ENCODE measurements around the gene MDM4. TPM values are rescaled to one million over a fixed set of nuclear protein-coding genes. Genes with fewer than 3 reads are reported as not detected.

MDM4 gene
- total RNA-seq, 1 donor from 2014 or later = 127 TPM

GRCh38 chr1:204545881-204546280 is 29.7 kb downstream of the MDM4 start:
- DNase-seq (ENCODE audit: low spot score, unreplicated experiment) = no peak
- Mint-ChIP-seq H3K9me3 (ENCODE audit: low read depth) (no peaks in the 10 kb centered on the region), H3K27me3 (no peaks in the 10 kb centered on the region), H3K36me3 (ENCODE audit: insufficient read depth) (peaks cover 44% of the 10 kb centered on the region), H3K27ac (no peak overlapping the region), H3K4me3 (ENCODE audit: low read depth) (no peak overlapping the region), H3K4me1 (ENCODE audit: low read depth) (no peaks in the 10 kb centered on the region)
- TF ChIP-seq, protein P1, sequence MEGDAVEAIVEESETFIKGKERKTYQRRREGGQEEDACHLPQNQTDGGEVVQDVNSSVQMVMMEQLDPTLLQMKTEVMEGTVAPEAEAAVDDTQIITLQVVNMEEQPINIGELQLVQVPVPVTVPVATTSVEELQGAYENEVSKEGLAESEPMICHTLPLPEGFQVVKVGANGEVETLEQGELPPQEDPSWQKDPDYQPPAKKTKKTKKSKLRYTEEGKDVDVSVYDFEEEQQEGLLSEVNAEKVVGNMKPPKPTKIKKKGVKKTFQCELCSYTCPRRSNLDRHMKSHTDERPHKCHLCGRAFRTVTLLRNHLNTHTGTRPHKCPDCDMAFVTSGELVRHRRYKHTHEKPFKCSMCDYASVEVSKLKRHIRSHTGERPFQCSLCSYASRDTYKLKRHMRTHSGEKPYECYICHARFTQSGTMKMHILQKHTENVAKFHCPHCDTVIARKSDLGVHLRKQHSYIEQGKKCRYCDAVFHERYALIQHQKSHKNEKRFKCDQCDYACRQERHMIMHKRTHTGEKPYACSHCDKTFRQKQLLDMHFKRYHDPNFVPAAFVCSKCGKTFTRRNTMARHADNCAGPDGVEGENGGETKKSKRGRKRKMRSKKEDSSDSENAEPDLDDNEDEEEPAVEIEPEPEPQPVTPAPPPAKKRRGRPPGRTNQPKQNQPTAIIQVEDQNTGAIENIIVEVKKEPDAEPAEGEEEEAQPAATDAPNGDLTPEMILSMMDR (IDR thresholded peaks at IDR 0.05; ENCODE audit: unreplicated experiment) = no peak

DNA sequence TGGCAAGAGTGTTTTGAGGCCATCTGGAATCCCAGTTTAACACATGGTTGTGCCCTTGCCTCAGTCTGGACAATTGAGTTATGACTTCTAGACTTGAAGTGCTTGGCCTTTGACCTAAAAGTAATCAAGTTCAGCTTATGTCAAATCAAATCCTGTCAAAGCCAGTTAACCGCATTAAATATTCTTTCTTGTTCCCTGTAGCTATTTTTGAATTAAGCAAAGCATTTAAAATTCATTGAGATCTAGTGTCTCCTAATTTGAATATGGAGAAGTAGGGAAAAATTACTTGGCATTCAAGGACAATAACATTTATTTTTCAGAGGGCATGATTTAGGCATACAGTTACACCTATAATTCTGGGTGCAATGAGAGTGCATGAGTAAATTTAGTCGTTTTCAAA is 32.1 kb downstream of the MDM4 start:
- no peak for DNase-seq (ENCODE audit: low spot score, unreplicated experiment)
- Mint-ChIP-seq H3K4me3 (ENCODE audit: low read depth) (no peak overlapping the region), H3K9me3 (ENCODE audit: low read depth) (no peaks in the 10 kb centered on the region), H3K36me3 (ENCODE audit: insufficient read depth) (peaks cover 40% of the 10 kb centered on the region), H3K4me1 (ENCODE audit: low read depth) (no peaks in the 10 kb centered on the region), H3K27ac (no peak overlapping the region), H3K27me3 (no peaks in the 10 kb centered on the region)
- TF ChIP-seq, protein P1 (IDR thresholded peaks at IDR 0.05; ENCODE audit: unreplicated experiment) = no peak

- H3K27ac Mint-ChIP-seq = no peak overlapping the region
- H3K36me3 Mint-ChIP-seq (ENCODE audit: insufficient read depth) = peaks cover 33% of the 10 kb centered on the region
- H3K4me1 Mint-ChIP-seq (ENCODE audit: low read depth) = peaks cover 3% of the 10 kb centered on the region
- no peak for DNase-seq (ENCODE audit: low spot score, unreplicated experiment)
- TF ChIP-seq, protein P1 (IDR thresholded peaks at IDR 0.05; ENCODE audit: unreplicated experiment) = no peak
- no peak overlapping the region for H3K4me3 Mint-ChIP-seq (ENCODE audit: low read depth)
- H3K27me3 Mint-ChIP-seq = no peaks in the 10 kb centered on the region
- H3K9me3 Mint-ChIP-seq (ENCODE audit: low read depth) = no peaks in the 10 kb centered on the region
Observed at GRCh38 chr1:204549313-204549712, 33.1 kb downstream of the MDM4 start.

DNA sequence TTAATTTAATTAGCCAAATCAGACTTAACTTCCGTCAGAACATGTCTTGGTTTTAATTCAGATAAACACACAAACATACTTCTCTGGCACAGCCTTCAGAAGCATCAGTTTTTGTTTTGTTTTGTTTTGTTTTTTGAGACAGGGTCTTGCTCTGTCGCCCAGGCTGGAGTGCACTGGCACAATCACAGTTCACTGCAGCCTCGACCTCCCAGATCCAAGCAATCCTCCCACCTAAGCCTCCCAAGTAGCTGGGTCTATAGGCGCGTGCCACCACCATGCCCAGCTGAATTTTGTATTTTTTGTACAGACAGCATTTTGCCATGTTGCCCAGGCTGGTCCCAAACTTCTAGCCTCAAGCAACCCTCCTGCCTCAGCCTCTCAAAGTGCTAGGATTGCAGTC is 34.7 kb downstream of the MDM4 start:
- H3K36me3 Mint-ChIP-seq (ENCODE audit: insufficient read depth) = peaks cover 32% of the 10 kb centered on the region
- TF ChIP-seq, protein P1 (IDR thresholded peaks at IDR 0.05; ENCODE audit: unreplicated experiment) = no peak
- peaks cover 4% of the 10 kb centered on the region for H3K4me1 Mint-ChIP-seq (ENCODE audit: low read depth)
- H3K27me3 Mint-ChIP-seq = no peaks in the 10 kb centered on the region
- no peak for DNase-seq (ENCODE audit: low spot score, unreplicated experiment)
- H3K4me3 Mint-ChIP-seq (ENCODE audit: low read depth) = no peak overlapping the region
- H3K27ac Mint-ChIP-seq = no peak overlapping the region
- no peaks in the 10 kb centered on the region for H3K9me3 Mint-ChIP-seq (ENCODE audit: low read depth)

- H3K36me3 Mint-ChIP-seq (ENCODE audit: insufficient read depth) = peaks cover 12% of the 10 kb centered on the region
- no peak for DNase-seq (ENCODE audit: low spot score, unreplicated experiment)
- no peak overlapping the region for H3K4me3 Mint-ChIP-seq (ENCODE audit: low read depth)
- H3K27ac Mint-ChIP-seq = no peak overlapping the region
- no peaks in the 10 kb centered on the region for H3K27me3 Mint-ChIP-seq
- H3K9me3 Mint-ChIP-seq (ENCODE audit: low read depth) = no peaks in the 10 kb centered on the region
- TF ChIP-seq, protein P1 (IDR thresholded peaks at IDR 0.05; ENCODE audit: unreplicated experiment) = no peak
- H3K4me1 Mint-ChIP-seq (ENCODE audit: low read depth) = peaks cover 13% of the 10 kb centered on the region
Observed at GRCh38 chr1:204556458-204557052, 40.3 kb downstream of the MDM4 start.

All from progenitor cell of endocrine pancreas (in vitro differentiated cells).